Hepatocyte (in vitro differentiated cells): ENCODE data around the gene MALAT1.

ENCODE experiments used
- EZH2 ChIP-seq: fragments of 200-600 bp; sonication (generic); IDR thresholded peaks from 2 replicates; pipeline ENCODE4 v1.6.1; 2016; ENCODE audit warnings: antibody characterized with exemption, mild to moderate bottlenecking, borderline replicate concordance
- TF ChIP-seq, protein P1 (sequence below): fragments of 200-600 bp; sonication (generic); IDR thresholded peaks from 2 replicates; pipeline ENCODE4 v1.5.1; 2016; ENCODE audit warnings: antibody characterized with exemption, mild to moderate bottlenecking; ENCODE audit not compliant: poor library complexity

DNA sequence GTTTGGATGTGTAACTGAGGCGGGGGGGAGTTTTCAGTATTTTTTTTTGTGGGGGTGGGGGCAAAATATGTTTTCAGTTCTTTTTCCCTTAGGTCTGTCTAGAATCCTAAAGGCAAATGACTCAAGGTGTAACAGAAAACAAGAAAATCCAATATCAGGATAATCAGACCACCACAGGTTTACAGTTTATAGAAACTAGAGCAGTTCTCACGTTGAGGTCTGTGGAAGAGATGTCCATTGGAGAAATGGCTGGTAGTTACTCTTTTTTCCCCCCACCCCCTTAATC lies 2.3 kb downstream of the MALAT1 start:
- TF ChIP-seq, protein P1, sequence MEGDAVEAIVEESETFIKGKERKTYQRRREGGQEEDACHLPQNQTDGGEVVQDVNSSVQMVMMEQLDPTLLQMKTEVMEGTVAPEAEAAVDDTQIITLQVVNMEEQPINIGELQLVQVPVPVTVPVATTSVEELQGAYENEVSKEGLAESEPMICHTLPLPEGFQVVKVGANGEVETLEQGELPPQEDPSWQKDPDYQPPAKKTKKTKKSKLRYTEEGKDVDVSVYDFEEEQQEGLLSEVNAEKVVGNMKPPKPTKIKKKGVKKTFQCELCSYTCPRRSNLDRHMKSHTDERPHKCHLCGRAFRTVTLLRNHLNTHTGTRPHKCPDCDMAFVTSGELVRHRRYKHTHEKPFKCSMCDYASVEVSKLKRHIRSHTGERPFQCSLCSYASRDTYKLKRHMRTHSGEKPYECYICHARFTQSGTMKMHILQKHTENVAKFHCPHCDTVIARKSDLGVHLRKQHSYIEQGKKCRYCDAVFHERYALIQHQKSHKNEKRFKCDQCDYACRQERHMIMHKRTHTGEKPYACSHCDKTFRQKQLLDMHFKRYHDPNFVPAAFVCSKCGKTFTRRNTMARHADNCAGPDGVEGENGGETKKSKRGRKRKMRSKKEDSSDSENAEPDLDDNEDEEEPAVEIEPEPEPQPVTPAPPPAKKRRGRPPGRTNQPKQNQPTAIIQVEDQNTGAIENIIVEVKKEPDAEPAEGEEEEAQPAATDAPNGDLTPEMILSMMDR = no peak
- no peak for TF ChIP-seq EZH2
